GM18526 (cell line): Measurements from ENCODE around the gene DGCR8.

Experiments used
- POLR2A ChIP-seq: IDR thresholded peaks from 3 replicates; pipeline ENCODE4 v1.6.1; 2011; ENCODE audit not compliant: insufficient read length; ENCODE audit errors: extremely low read depth

Gene DGCR8

DNA sequence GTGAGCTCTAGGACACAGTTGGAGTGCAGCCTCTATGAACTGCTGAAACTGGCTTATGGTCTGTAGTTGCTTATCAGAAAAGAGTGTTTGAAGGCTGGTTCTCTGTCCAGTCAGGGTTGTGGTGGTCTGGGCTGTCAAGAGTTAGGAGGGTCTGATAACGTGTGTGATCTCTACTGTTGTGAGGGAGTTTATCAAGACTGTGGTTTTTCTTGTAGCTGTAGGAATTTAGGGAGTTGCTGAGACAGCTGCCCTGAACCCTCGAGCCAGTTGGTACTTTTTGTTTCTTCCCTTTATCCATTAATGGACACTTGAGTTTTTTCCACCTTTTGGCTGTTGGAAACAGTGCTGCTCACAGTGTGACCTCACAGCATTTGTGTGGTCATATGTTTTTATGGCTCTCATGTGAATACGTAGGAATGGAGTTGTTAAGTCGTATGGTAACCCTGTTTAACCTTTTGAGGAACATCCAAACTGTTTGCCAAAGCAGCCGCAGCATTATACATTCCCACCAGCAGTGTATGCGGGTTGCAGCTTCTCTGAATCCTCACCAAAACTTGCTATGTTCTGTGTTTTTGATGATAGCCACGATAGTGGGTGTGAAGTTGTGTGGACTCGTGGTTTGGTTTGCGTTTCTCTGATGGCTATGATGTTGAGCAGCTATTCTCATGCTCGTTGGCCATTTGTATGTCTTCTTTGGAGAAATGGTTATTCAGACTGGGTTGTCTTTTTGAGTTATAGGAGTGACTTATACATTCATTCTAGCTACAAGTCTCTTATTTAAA lies 20.9 kb upstream of the DGCR8 start:
- no peak for TF ChIP-seq POLR2A

DNA sequence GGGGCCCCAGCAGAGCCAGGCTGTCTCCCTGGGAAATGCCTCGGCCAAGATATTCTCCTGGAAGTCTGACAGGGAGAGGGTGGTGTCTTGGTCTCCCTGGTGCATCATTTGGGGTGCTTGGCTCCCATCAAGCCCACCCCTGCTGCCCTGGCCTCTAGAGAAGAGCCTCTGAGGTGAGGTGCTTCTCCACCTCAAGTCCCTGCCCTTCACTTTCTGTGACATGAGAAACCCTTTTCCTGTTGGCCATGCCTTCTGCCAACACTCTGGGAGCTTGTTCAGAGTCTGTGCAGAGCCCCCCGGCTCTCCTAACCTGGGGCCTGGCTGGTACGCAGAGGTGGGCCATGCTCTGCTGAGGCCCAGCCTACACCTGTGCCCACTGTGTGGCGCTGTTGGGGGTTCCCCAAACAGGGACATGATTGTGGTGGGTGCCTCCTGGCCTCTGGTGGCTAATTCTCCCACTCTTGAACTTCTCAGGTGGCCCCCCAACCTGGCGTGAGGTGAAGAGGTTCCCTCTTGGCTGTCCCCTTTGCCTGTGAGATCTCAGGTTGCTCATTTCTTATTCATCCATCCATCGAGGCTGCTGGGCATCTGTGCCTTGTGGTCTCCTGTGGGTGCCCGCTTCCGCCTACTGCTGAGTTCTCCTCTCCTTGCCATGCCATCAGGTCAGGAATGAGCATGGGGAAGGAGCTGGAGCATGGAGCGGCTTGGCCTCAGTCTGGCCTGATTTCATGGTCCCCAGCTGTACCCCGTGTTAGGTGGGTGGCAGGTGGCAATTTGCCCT lies 19.2 kb upstream of the DGCR8 start:
- no peak for TF ChIP-seq POLR2A

DNA sequence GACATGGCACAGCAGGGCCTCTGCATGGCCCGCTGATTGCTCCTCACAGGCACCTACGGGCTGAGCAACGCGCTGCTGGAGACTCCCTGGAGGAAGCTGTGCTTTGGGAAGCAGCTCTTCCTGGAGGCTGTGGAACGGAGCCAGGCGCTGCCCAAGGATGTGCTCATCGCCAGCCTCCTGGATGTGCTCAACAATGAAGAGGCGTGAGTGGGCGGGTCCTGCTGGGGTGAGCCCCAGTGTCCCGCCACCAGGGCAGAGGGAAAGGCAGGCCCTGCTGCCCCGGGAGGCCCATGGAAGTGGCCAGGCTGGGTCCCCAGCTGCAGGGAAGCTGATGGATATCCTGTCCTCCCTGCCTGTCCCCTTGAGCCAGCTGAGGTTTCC lies 18.6 kb upstream of the DGCR8 start:
- no peak for TF ChIP-seq POLR2A

DNA sequence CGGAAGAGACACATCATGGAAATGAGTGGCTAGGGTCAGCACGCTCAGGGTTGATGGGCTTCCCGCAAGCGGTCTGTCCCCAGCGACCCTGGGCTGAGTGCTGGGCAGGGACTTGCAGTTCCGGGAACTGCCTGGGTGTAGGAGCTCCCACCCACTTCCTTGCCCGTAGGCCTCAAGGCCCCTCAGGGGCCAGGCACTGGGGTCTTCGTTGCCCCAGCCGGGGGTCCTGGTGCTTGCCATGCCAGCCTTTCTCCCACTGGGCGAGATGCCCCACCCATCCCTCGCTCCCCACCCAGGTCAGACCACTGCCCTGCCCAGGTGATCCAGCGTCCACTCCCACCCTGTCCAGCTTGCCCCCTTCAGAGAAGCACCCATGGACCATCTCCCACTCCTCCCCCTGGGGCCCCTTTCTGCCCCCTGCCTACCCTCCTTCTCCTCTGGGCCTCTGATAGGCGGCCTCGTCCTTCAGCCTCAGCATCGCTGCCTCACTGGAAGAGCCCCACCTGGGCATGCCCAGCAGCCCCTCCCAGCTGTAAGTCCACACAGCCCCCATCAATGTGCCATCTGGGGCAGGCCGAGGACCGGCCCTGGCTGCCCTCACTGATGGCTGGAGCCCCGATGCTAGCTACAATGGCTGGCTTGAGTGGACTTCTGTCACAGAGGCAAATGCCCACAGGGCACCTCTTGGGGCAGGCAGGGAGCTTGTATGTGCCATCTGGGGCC lies 17.8 kb upstream of the DGCR8 start:
- no peak for TF ChIP-seq POLR2A

DNA sequence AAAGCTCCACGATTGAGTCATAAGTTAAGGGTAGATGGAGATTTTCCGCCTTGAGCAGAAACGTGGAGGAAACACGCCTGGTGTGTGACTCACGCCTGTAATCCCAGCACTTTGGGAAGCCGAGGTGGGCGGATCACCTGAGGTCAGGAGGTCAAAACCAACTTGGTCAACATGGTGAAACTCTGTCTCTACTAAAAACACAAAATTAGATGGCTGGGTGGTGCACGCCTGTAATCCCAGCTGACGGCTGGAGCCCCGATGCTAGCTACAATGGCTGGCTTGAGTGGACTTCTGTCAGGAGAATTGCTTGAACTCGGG lies 17.3 kb upstream of the DGCR8 start:
- no peak for TF ChIP-seq POLR2A

DNA sequence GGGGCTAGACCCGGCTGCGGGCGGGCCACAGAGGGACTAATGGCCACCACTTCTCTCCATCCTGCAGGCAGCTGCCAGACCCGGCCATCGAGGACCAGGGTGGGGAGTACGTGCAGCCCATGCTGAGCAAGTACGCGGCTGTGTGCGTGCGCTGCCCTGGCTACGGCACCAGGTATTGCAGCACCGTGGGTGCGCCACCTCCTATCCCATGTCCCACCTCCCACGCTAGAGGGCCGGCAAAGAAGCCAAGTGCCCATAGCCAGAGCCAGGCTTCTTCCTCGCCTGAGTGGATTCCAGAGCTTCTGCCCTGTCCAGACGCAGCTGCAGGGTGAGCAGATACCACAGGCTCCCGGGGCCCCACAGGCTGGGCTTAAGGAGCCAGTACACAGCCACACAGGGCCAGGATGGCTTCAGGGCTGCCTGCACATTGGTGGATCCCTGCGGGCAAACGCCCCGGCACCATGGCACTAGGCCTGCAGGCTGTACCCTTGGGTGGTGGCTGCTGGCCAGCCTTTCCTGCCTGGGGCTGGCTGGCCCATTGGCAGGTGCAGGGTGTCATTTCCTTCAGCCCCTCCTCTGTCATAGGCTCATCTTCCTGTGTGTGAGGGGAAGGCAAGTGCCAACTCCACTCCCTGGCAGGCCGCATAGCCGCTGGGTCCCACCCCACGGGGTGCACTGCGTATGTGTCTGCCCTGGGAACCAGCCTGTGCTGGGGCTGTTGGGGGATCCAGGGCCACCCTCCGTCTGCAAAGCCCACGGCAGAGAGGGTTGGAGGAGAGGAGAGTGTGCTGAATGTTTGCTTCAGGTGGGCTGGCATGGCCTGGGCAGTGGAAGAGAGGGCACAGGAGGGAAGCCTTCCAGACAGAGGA lies 16.5 kb upstream of the DGCR8 start:
- TF ChIP-seq POLR2A = no peak

DNA sequence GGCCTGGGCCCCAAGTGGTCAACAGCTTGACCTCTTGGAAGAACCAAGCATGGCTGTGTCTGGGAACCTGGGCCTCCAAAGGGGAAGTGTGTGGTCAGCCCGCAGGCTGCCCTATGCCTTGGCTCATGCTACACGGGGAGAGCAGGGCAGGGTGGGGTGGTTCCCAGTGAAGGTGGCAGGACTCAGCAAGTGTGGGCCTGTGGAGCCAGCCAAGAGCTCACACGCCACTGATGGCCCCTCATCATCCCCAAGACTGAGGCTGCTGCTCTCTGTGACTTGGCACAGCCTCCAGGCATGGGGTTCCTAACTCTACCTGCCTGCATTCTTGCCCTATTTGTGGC lies 15.9 kb upstream of the DGCR8 start:
- no peak for TF ChIP-seq POLR2A

DNA sequence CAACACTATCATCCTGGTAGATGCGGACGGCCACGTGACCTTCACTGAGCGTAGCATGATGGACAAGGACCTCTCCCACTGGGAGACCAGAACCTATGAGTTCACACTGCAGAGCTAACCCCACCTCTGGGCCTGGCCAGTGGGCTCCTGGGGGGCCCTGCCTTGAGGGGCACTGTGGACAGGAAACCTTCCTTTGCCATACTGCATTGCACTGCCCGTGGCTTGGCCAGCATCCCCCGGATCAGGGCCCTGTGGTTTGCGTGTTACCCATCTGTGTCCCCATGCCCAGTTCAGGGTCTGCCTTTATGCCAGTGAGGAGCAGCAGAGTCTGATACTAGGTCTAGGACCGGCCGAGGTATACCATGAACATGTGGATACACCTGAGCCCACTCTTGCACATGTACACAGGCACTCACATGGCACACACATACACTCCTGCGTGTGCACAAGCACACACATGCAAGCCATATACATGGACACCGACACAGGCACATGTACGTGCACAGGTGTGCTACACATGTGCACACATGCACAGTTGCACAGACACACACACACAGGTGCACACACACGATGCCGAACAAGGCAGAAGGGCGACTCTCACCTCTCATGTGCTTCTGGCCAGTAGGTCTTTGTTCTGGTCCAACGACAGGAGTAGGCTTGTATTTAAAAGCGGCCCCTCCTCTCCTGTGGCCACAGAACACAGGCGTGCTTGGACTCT lies 15.3 kb upstream of the DGCR8 start:
- no peak for TF ChIP-seq POLR2A

DNA sequence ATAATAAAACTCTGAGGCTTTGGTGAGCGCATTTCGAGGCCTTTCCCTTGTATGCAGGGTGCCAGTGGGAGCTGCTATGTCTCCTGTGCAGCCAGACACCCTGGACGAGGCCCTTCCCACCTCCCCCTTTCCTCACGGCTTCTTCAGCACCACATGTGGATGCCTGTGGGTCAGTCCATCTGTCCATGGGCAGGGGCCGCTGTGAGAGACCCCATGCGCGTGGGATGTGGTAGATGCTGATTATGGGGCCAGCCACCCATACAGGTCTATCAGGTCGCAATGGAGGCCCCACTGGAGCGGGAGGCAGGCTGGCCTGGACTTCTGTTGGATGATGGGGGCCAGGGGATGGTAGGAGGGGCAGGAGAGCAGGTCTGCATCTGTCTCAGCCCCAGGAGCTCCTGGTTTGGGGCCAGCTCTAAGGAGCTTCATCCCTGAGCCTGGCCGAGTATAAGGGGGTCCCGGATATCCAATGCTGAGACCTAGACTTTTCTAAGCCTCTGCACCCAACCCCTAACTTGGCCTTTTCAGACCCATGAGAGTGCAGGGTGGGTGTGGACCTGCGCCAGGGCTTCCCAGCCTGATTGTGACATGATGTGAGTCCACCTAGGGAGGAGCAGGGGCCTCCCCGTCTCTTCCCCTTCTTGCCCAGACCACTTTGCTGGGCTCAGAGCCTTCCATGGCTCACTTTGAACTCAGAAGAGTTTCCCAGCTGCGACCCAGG lies 14.0 kb upstream of the DGCR8 start:
- TF ChIP-seq POLR2A = no peak

DNA sequence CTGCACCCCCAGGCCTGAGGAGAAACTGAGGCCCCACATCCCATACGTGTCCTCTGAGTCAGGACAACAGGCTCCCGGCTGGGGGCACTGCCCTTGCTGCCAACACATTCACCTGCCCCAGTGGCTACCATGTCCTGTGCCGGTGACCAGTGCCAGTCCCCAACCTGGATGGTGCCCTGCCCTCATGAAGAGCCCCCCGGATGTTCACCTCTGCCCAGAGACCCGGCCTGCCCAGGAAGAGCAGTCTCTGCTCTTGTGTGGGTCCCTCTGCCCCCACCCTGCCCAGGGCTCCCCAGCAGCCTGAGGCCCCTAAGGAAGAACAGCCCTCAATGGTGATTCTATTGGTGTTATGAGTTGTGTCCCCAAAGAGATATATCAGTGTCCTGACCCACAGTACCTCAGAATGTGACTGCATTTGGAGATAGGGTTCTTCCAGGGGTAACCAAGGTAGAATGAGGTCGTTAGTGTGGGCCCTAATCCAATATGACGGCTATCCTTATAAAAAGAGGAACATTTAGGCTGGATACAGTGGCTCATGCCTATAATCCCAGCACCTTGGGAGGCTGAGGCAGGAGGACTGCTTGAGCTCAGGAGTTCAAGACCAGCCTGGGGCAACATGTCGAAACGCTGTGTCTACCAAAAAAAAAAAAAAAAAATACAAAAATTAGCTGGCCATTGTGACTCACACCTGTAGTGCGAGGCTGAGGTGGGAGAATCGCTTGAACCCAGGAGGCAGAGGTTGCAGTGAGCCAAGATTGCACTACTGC lies 13.2 kb upstream of the DGCR8 start:
- TF ChIP-seq POLR2A = no peak

DNA sequence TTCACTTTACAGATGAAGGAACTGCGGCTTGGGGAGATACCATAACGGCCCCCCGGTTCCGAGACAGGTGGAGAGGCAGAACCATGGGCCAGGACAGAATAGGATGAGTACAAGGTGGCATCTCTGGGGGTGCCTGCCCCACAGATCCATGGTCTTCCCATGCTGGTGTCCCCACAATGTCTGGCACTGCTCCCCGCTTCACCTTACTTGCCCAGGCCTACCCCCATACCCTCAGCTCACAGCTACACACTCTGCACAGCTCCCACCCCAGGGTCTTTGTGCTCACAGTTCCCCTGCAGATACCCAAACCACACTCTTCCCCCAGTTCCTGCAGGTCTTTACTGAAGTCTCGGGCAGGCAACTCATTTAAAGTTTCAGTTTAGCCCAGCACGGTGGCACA lies 11.4 kb upstream of the DGCR8 start:
- TF ChIP-seq POLR2A = no peak

DNA sequence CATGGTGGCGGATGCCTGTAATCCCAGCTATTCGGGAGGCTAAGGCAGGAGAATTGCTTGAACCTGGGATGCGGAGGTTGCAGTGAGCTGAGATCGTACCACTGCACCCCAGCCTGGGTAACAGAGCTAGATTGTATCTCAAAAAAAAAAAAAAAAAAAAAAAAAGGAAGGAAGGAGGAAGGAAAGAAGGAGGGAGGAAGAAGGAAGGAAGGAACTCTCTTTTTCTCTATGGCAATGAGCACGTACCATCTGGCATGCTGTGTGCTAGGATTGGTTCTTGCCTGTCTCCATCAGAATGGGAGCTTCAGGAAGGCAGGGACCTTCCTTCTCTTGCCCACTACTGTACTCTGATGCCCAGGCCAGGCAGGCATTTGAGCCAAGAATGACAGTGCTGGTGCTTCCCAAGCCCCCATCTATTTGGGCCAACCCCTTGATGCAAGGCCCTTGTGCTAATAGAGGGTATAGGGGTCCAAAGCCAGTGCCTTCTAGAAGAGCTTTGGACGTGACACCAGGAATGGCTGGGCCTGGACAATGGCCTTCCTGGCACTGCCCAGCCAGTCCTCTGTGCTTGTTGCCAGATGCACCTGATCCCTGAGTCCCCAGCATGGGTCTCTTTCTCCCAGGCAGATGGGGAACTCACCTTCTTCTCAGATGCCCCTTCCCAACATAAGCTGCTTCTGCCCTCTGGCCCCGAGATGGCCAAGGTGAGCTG lies 10.6 kb upstream of the DGCR8 start:
- TF ChIP-seq POLR2A = no peak

DNA sequence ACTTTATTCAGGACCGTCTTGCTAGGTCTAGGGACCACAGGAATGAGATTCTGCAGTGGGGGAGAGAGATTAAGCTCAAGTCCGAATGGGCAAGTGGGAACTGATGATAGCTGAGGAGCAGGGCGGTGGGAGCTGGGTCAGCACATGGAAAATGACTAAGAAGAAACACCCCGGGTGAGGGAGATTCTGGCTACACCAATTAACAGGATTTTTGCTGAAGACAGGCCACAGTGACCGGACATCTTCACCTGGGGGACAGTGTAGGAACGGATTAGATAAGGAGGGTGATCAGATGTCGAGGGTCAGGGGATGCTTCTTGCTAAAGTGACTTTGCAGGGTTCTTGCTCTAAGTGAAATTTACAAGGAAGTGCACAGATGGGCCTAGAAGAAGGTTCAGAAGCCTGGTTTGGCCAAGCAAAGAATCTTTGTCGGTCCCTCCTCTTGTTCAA lies 8.5 kb upstream of the DGCR8 start:
- TF ChIP-seq POLR2A = no peak
